GM18498 (cell line): ENCODE data around the gene BMP2K.

Experiments used
- ATAC-seq: cut with Tn5 transposase; IDR thresholded peaks from one replicate; pipeline ENCODE4 v1.9.1; 2021; ENCODE audit warnings: mild to moderate bottlenecking, moderate library complexity; ENCODE audit not compliant: unreplicated experiment

BMP2K gene

DNA sequence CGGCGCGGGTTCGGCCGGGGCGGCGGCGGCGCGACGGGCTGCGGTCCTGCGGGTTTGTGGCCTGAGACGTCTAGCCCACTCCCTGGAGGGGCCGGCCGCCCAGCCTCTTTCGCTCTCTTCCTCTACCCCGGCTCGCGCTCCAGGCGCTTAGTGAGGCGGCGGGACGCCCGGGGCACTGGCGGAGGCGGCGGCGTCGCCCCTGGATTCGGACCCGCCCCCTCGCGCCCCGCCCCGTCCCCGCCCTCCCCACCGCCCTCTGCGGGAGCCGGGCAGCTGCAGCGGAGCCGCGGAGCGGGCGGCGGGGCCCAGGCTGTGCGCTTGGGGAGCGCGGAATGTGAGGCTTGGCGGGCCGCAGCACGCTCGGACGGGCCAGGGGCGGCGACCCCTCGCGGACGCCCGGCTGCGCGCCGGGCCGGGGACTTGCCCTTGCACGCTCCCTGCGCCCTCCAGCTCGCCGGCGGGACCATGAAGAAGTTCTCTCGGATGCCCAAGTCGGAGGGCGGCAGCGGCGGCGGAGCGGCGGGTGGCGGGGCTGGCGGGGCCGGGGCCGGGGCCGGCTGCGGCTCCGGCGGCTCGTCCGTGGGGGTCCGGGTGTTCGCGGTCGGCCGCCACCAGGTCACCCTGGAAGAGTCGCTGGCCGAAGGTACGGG lies at the start of gene BMP2K:
Gene BMP2K, plus strand, starts transcription at position 272 of the 650 bp plus-strand sequence. Its CDS starts 194 bp downstream, at position 466.
- peak; percentile 78 for ATAC-seq

- ATAC-seq = no peak
Observed at GRCh38 chr4:78726546-78726945, 49.6 kb upstream of the BMP2K start.

- no peak for ATAC-seq
Observed at GRCh38 chr4:78732332-78733104, 43.6 kb upstream of the BMP2K start.

DNA sequence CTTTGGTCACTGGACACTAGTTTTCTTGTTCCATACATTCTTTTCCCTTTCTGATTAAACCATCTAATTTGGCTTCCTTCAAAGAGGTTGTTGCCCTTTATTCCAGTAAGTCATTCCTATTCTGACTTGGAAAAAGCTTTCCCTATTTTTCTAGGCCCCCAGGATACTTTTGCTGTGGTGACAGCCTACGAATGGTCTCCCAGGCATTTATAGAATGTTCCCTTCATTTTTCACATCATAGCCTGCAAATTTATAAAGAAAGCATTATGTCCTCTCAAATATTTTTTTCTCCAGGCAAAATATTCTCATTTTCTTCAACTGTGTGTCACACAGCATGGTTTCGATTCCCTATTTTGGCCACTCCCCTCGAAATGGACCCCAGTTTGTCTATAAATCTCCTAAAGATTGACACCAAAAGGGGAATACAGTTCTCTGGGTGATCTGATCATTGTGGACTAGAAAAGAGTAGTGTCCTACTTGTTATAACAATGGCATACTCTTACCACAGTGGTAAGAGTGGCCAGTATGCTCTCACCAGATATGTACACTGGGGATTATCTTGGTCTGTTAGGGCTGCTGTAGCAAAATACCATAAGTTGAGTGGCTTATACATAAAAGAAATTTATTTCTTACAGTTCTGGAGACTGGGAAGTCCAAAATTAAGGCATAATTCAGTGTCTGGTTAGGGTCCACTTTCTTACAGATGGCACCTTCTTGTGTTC lies 41.5 kb upstream of the BMP2K start:
- ATAC-seq = no peak

DNA sequence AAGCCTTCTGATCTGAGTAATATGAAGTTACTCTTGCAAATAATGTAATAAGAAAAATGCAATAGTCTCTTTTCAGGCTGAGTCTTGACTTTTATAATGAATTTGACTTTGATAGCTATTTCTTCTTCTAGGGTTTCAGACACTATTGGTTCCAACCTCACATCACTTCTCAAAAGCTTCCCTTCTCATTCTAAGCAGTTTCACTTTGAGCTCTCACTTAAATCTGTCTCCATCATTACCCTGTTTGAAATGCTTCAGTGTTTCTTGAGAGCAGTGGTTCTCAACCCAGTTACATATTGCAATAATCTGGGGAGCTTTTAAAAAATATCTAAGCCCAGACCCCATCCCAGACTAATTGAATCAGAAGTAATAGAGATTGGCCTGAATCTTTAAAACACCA lies 40.5 kb upstream of the BMP2K start:
- peak; percentile 63 for ATAC-seq

DNA sequence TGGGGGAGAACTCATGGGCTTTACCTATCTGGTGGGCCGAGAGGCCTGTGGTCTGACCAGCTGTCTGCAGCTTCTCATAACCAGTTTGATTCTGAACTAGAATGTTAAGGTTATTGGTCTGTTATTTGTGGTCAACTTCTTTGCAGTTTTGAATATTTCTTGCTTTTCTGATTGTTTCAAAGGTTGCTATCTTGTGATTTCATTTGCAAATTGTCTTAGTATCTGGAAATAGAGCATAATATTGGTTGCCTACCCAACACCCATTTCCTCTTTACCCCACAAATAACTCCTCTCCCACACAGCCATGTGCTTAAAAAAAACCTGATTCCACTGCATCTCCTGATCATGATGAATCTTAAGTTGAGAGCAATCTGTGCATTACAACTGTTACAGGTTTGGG lies 39.1 kb upstream of the BMP2K start:
- ATAC-seq = peak; percentile 69

GRCh38 chr4:78737973-78738372 lies 38.2 kb upstream of the BMP2K start:
- ATAC-seq = no peak

DNA sequence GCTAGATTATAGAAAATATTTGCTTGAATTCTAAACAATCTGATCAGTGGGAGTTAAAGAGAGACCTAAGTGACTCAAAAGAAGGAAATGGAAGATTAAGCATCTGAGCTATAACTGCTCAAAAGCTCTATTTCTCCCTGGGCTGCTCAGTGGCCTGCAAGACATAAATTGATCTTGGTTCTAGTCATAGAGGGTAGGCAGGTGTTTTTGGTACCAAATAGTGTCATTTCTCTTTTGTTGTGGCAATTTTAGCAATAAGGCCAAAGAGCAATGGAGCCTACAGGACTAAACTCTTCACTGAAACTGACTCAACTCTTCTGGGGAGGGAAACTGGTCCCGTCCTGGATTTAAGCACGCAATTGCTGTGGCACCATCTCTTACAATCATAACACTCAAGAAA lies 33.9 kb upstream of the BMP2K start:
- ATAC-seq = no peak

- ATAC-seq = no peak
Observed at GRCh38 chr4:78747475-78747922, 28.7 kb upstream of the BMP2K start.

DNA sequence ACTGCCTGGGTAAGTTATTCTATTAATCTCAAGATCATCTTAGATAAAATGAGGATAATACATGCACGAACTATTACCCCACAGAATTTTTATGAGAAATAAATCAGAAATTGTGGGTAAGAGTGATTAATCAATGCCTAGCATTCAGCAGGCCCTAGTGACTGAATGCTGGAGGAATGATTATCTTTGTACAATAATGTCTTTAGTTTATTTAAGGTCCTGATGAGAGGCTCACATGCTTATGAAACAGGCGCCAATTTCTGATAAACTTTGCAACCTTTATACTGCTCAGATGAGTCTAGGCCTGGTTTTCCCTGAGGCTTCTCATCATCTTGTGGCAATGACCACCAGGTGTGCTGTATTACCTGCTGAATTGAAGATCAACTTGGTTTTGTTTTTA lies 27.8 kb upstream of the BMP2K start:
- ATAC-seq = no peak

DNA sequence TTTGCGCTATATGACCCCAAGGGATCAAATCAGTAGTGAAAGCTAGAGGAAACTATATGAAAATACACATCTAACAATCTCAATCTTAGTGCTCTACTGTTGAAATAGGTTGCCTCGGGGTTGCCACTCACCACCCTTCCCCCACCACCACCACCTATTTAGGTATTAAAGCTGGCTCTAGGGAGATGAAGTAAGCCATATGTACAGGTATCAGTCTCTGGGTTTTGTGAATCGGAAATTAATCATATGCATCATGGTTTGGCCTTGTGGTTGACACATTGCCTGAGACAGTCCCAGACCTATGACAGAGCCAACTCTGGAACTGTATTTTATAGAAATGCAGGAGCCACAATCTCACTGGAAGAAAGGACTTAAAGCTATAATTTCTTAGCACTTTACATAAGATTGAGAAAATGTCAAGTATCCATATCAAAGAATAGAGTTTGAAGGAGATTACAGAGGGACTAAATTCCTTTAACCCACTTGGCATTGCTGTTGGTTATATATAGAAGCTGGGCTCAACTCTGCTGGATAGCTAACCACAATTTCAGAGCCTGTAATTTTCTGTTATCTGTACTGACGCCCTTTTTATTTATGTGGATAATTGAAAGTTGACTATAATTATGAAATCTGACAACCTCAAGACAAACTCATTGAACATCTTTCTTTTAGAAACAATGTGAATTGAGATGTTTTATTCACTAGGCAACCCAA lies 26.7 kb upstream of the BMP2K start:
- ATAC-seq = peak; percentile 49

- ATAC-seq = peak; percentile 87
Observed at GRCh38 chr4:78749972-78750727, 26.0 kb upstream of the BMP2K start.

GRCh38 chr4:78753091-78753490 lies 23.1 kb upstream of the BMP2K start:
- ATAC-seq = no peak

GRCh38 chr4:78754872-78755271 lies 21.3 kb upstream of the BMP2K start:
- no peak for ATAC-seq

- ATAC-seq = no peak
Observed at GRCh38 chr4:78756137-78756536, 20.0 kb upstream of the BMP2K start.

GRCh38 chr4:78756776-78757175 lies 19.4 kb upstream of the BMP2K start:
- ATAC-seq = no peak

DNA sequence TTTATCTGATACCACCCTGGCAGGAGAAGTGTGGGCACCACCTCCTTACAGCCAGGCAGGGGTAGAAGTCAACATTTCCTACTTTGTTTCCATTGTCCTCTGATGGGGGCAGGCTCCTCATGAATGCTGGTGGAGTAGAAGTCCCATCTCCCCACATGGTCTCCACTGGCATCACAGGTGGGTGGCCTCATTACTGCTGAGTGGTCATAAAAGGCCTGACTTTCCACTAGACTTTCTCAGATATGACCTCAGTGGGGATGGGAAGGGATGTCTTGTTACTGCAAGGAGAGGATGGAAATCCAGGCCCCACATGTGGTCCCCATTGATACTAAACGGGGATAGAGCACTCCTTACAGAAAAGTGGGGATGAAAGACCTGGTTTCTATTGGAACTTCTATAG lies 18.6 kb upstream of the BMP2K start:
- no peak for ATAC-seq

DNA sequence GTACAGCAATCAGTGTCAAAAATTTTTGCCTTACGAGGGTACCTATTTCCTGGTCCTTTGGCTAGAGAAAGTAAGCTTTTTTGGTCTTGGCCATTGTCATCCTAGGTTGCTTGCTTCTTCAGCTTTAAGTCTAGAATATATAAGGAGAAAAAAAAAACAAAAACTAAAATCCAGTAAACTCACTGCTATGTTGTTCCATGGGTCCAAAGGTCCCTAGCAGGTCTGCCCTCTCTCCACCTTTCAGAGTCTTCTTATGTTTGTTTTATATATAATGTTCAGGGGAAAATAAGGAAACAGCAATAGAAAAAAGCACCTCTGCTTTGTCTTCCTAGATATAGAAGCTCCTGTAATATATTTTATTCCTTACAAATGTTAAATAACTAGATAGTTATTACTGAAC lies 18.1 kb upstream of the BMP2K start:
- no peak for ATAC-seq

- ATAC-seq = no peak
Observed at GRCh38 chr4:78762529-78762928, 13.6 kb upstream of the BMP2K start.

DNA sequence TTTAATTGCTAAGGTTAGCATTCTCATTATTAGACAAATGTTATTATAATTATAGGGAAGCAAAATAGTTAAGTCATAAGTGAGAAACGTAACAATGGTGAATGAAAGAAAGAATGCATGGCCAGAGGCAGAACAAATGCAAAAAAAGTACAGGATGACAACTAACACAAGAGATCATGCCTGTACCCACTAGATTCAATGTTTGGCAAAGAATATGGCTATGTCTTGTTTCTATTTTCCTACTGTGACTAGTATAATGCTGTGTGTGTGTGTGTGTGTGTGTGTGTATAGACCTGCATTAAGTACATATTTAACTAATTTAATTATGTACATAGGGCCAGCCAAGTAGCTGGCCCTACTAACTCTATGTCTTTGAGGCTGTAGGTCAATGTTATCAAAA lies 12.9 kb upstream of the BMP2K start:
- no peak for ATAC-seq
